Measurements from ENCODE around the gene CTIF. TPM values are rescaled to one million over a fixed set of nuclear protein-coding genes. Genes with fewer than 3 reads are reported as not detected.

The CTIF gene
- total RNA-seq, 1 experiment from 2014 or later, result 20.6 TPM

DNA sequence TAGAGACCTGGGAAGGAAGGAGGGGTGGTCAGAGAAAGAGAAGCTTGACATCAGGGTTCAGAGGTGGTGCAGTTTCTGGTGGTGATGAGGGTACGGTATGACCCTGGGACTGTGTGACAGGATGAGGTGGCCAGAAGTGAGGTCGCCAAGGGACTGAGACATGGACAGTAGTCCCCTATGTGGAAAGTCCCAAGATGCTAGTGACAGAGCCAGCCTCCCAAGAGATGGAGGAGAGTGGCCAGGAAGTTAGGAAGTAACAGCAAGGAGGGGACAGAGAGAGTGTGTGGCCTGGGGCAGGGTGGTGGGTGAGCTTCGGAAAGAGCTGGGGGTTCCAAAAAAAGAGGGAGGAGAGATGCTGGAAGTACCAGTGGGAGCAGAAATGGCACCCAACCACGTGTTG lies 345.9 kb downstream of the CTIF start:
- no peaks in the 10 kb centered on the region for H3K27me3 ChIP-seq
- no peak overlapping the region for H3K4me3 ChIP-seq
- no peaks in the 10 kb centered on the region for H3K36me3 ChIP-seq
- no peak for DNase-seq
- no peaks in the 10 kb centered on the region for H3K9me3 ChIP-seq

- no peak for DNase-seq
These were observed 346.6 kb downstream of the CTIF start for GRCh38 chr18:48885266-48885923.

GRCh38 chr18:48885924-48886400 lies 347.1 kb downstream of the CTIF start:
- Histone ChIP-seq H3K4me3 (no peak overlapping the region), H3K9me3 (no peaks in the 10 kb centered on the region), H3K36me3 (no peaks in the 10 kb centered on the region), H3K27me3 (no peaks in the 10 kb centered on the region)
- DNase-seq, result no peak

More at GRCh38 chr18:48885266-48885923, 346.6 kb downstream of the CTIF start:
- Histone ChIP-seq H3K9me3 (no peaks in the 10 kb centered on the region), H3K36me3 (no peaks in the 10 kb centered on the region), H3K27me3 (no peaks in the 10 kb centered on the region), H3K4me3 (no peak overlapping the region)

- H3K36me3 ChIP-seq, result no peaks in the 10 kb centered on the region
- no peak for DNase-seq
- H3K4me3 ChIP-seq, result no peak overlapping the region
- H3K9me3 ChIP-seq, result no peaks in the 10 kb centered on the region
- no peaks in the 10 kb centered on the region for H3K27me3 ChIP-seq
These were observed 347.9 kb downstream of the CTIF start for GRCh38 chr18:48886520-48887293.

- DNase-seq, result no peak
- H3K4me3 ChIP-seq, result no peak overlapping the region
These were observed 348.6 kb downstream of the CTIF start for GRCh38 chr18:48887294-48887904.

DNA sequence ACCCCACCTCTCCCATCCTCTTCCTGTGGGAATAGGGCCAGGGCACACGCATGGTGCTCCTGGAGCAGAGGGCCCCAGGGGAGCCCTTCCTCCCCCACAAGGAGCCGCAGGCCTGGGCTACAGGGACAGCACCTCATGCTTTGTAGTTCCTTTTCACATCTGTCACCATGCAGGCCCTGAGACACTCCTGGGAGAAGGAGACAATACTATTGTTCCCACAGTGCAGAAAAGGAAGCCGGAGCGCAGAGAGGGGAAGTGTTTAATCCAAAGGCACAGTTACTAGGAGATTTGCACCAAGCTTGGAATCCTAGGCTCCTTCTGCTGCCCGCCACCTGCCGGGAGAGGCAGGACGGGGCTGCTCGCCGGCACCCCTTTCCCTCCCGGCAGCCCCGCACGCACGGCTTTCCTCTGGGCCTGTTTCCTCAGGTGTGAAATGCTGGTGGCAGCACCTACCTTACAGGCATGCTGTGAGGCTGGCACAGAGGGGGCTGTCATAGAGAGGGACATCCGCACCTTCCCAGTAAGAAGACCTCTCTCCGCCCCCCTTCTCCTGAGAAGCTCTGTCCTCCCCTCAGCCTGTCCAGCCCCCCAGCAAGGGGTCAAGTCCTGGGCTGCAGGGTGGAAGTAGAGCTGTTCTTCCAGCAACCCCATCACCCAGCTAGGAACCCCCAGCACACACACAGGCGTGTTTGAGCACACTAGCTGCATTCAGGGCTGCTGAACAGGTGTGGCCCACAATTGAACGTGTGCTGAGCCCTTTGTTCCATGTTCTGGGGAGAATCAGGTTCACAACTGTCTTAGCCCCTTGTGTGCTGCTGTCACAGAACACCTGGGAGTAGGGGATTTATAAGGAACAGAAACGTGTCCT lies 349.3 kb downstream of the CTIF start:
- no peaks in the 10 kb centered on the region for H3K9me3 ChIP-seq
- no peaks in the 10 kb centered on the region for H3K27me3 ChIP-seq
- DNase-seq, result no peak
- no peaks in the 10 kb centered on the region for H3K36me3 ChIP-seq
- no peak overlapping the region for H3K4me3 ChIP-seq

More at GRCh38 chr18:48887294-48887904, 348.6 kb downstream of the CTIF start:
- Histone ChIP-seq H3K9me3 (no peaks in the 10 kb centered on the region), H3K36me3 (no peaks in the 10 kb centered on the region), H3K27me3 (no peaks in the 10 kb centered on the region)

DNA sequence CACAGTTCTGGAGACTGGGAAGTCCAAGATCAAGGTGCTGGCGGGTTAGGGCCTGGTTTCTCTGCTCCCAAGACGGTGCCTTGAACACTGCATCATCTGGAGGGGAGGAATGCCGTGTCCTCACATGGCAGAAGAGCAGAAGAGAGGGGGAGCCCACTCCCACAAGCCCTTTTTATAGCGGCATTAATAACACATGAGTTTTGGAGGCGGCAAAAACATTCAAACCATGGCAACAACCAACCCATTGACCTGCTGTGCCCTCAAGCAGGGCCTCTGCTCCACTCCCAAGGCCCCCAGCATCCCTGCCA lies 349.9 kb downstream of the CTIF start:
- Histone ChIP-seq H3K4me3 (no peak overlapping the region), H3K27me3 (no peaks in the 10 kb centered on the region), H3K36me3 (no peaks in the 10 kb centered on the region), H3K9me3 (no peaks in the 10 kb centered on the region)
- no peak for DNase-seq

- H3K27me3 ChIP-seq, result no peaks in the 10 kb centered on the region
- DNase-seq, result no peak
These were observed 350.5 kb downstream of the CTIF start for GRCh38 chr18:48889115-48889941.

GRCh38 chr18:48889981-48890762 lies 351.3 kb downstream of the CTIF start:
- Histone ChIP-seq H3K4me3 (no peak overlapping the region), H3K9me3 (no peaks in the 10 kb centered on the region), H3K36me3 (no peaks in the 10 kb centered on the region), H3K27me3 (no peaks in the 10 kb centered on the region)
- no peak for DNase-seq

More at GRCh38 chr18:48889115-48889941, 350.5 kb downstream of the CTIF start:
- Histone ChIP-seq H3K36me3 (no peaks in the 10 kb centered on the region), H3K4me3 (no peak overlapping the region), H3K9me3 (no peaks in the 10 kb centered on the region)

- no peaks in the 10 kb centered on the region for H3K27me3 ChIP-seq
- H3K4me3 ChIP-seq, result no peak overlapping the region
- DNase-seq, result no peak
- H3K9me3 ChIP-seq, result no peaks in the 10 kb centered on the region
- no peaks in the 10 kb centered on the region for H3K36me3 ChIP-seq
These were observed 352.9 kb downstream of the CTIF start for GRCh38 chr18:48891721-48892120.

DNA sequence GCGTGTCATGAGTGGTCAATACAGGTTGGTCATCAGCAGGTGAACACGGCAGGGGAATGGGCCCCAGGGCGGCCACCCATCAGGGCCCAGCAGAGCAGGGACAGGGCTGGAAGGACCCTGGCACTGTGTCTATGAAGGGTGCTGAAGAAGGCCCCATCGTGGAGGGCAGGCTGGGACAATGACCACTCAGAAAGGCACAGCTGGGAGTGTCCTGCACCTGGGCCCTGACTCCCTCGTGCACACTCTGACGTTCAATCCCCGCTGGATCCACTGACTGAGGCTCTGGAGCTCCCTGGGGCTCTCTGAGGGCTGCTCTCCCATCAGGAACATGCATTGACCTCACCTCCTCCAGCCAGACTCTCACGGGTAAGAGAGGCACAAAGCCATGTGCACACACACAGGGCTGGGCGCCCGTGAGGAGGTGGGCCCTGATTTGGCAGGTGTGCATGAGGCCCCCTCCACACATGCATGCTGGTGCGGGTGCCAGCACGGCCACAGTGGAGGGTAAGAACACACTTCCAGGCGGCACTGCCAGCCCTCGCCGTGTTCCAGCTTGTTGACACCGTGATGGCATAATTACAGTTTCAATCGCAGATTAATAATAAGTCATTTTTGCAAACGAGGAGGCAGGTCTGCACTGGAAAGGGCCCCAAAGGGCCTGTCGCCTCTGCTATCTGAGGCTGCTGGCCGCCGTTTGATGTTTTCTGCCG lies 353.5 kb downstream of the CTIF start:
- Histone ChIP-seq H3K27me3 (no peaks in the 10 kb centered on the region), H3K36me3 (no peaks in the 10 kb centered on the region), H3K9me3 (no peaks in the 10 kb centered on the region), H3K4me3 (no peak overlapping the region)
- no peak for DNase-seq

DNA sequence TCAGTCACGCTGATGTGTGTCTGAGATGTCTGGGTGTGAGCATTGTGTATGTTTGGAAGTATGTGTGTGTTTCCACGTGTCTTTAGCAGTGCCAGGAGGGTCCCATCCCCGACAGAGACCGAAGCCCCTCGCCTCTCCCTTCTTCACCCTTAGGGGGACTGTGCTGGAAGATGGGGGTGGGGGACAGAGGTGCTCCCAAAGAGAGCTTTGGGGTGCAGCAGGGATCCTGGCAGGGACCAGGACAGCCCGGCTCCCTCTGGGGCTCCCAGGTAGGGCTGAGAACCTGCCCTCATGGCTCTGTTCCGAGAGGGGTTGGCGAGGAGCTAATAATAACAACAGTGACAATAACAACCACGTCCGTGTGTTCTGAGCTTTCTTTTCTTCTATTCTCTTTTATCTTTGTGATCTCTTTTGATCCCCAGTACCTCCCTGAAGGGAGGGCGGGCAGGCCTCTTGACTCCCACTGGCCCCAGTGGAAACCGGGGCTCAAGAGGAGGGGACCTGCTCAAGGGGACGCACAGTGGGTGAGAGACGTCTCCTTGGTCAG lies 354.3 kb downstream of the CTIF start:
- H3K36me3 ChIP-seq, result no peaks in the 10 kb centered on the region
- no peak overlapping the region for H3K4me3 ChIP-seq
- H3K27me3 ChIP-seq, result no peaks in the 10 kb centered on the region
- H3K9me3 ChIP-seq, result no peaks in the 10 kb centered on the region
- DNase-seq, result no peak

DNA sequence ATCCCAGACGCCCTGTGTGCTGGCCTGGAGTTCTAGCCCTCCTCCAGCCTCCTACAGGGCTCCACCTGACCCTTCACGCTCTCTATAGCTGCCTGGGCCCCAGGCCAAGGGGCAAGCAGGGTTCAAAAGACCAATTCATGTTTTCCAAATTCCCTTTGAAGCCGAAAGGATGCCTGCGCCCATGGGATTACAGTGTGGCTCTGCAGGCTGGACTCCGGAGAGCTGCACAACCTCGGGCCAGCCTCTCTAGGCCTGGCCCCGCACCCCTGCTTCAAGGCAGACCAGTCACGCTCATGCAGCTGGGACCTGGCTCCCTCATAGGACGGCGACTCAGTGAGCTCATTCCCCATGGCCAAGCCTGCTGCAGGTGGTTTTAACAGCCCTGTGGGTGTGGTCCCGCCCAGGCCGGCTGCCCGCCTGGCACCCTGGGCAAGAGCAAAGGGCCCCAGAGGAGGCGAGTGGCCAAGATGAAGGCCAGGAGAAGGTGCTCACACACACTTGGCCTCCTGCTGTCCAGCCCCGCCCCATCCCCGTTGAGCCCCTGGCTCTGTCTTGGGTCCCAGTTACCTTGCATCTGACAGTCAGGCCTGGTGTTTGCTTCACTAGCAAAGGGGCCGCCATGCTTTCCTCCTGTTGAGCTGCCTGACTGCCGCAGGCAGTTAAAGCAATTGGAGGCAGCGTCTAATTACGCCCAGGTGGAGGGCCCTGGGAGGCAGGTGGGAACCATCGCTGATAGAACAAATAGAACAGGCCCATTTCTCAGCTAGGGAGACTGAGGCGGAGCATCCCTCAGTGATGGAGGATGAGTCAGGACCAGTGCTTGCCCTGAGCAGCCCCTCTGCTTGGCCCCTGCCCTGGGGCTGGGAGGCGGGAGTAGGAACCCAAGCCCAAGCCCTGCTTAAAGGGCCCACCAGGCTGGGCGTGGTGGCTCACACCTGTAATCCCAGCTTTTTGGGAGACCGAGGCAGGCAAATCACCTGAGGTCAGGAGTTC lies 355.1 kb downstream of the CTIF start:
- H3K9me3 ChIP-seq, result no peaks in the 10 kb centered on the region
- H3K27me3 ChIP-seq, result no peaks in the 10 kb centered on the region
- H3K4me3 ChIP-seq, result no peak overlapping the region
- DNase-seq, result no peak
- no peaks in the 10 kb centered on the region for H3K36me3 ChIP-seq
